IPS DF 6.9 (cell line): ENCODE results near the gene GIPC1.

ENCODE experiments used
- DNase-seq: peaks from one replicate; pipeline ENCODE4 v3.0.0-alpha.2; 2013; ENCODE audit warnings: low read depth, low spot score
- H3K27ac ChIP-seq: one replicate; pipeline ENCODE4 v1.5.1; 2013; ENCODE audit warnings: low read length, control low read depth
- H3K27me3 ChIP-seq: 2 replicates; pipeline ENCODE4 v1.6.1; 2013; ENCODE audit warnings: mild to moderate bottlenecking, low read length; ENCODE audit not compliant: control insufficient read depth, insufficient read depth
- H3K36me3 ChIP-seq: 2 replicates; pipeline ENCODE4 v1.6.1; 2013; ENCODE audit warnings: low read length; ENCODE audit not compliant: control insufficient read depth, insufficient read depth
- H3K4me1 ChIP-seq: 2 replicates; pipeline ENCODE4 v1.6.1; 2013; ENCODE audit warnings: low read length; ENCODE audit not compliant: control insufficient read depth, insufficient read depth
- H3K4me3 ChIP-seq: 2 replicates; pipeline ENCODE4 v1.5.1; 2013; ENCODE audit warnings: mild to moderate bottlenecking, low read length
- H3K9me3 ChIP-seq: 2 replicates; pipeline ENCODE4 v1.6.1; 2013; ENCODE audit warnings: low read length, inconsistent platforms; ENCODE audit not compliant: control insufficient read depth, insufficient read depth
- WGBS: extraction: QIAGEN DNeasy Blood & Tissue Kit; methylation state at CpG from one replicate; pipeline ENCODE4 v1.1.7; 2013; ENCODE audit warnings: mixed read lengths, missing lambda C conversion rate; ENCODE audit not compliant: insufficient read length, insufficient coverage; 5-methylcytosine and 5-hydroxymethylcytosine counted together

The GIPC1 gene

DNA sequence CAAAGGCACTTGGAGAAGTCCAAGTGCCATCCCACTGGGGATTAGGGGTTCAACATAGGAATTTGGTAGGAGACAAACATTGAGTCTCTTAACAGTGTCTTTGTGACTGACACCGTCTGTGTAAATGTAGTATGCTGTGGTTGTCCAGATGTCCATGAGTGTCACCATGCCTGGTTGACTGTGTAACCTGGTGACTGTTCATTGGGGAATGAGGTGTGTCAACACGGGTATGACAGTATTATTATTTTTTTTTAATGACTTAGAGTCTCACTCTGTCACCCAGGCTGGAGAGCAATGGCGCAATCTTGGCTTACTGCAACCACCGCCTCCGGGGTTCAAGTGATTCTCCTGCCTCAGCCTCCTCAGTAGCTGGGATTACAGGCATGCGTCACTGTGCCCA lies 46.6 kb downstream of the GIPC1 start:
- H3K27ac ChIP-seq: no peak overlapping the region
- H3K9me3 ChIP-seq: no peaks in the 10 kb centered on the region
- H3K27me3 ChIP-seq: no peaks in the 10 kb centered on the region
- WGBS: no CpG with 5 or more reads among the region's 6 CpGs
- H3K36me3 ChIP-seq: peaks cover 21% of the 10 kb centered on the region
- no peak for DNase-seq
- H3K4me3 ChIP-seq: no peak overlapping the region
- H3K4me1 ChIP-seq: 0 out of 2 replicates have a peak, but pooled peaks cover 1% of the 10 kb centered on the region

DNA sequence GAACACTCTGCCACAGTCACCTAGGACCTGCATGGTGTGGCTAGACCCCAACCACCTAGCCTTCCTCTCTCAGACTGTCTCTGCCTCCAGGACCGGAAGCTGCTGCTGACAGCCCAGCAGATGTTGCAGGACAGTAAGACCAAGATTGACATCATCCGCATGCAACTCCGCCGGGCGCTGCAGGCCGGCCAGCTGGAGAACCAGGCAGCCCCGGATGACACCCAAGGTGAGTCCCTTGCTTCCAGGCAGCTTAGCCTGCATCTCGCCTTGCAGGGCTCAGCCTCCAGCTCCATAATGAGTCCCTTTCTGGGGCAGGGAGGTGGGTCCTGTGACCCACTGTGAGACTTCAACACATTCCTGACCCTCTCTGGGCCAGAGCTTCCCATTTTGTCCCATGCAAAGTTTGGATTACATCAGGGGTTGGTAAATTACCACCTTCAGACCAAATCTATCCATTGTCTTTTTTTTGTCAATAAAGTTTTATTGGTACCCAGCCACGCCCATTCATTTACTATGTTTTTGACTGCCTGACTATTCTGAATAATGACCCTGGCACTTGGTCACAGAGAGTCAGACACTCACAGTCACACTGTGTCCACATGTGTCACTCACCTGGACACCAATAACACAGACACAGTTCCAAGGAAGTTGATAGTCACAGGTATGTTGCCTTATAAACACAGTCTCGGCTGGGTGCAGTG lies 49.4 kb downstream of the GIPC1 start:
- Histone ChIP-seq H3K4me3 (no peak overlapping the region), H3K27me3 (no peaks in the 10 kb centered on the region), H3K27ac (no peak overlapping the region), H3K4me1 (0 out of 2 replicates have a peak, but pooled peaks cover 1% of the 10 kb centered on the region), H3K36me3 (peaks cover 40% of the 10 kb centered on the region), H3K9me3 (no peaks in the 10 kb centered on the region)
- no CpG with 5 or more reads among the region's 10 CpGs for WGBS
- DNase-seq: no peak

DNA sequence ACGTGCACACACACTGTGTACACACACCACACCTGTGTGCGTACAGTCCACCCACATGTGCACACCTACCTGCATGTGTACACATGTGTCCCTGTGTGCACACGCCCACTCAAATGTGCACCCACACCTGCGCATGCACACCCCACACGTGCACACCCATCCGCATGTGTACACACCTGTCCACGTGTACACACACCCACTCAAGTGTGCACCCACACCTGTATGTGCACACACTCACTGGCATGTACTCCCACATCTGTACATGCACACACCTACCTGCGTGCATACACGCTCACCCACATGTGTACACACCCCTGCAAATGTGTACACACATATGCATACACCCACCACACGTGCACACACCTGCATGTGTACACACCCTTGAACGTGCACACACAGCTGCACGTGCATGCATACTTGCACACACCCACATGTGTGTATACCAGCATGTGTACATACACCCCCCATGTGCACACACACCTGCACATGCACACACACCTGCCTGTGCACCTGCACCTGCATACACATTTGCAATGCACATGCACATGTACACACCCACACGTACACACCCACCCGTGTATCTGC lies 52.2 kb downstream of the GIPC1 start:
- Histone ChIP-seq H3K27ac (no peak overlapping the region), H3K4me3 (no peak overlapping the region), H3K9me3 (no peaks in the 10 kb centered on the region), H3K4me1 (0 out of 2 replicates have a peak, but pooled peaks cover 1% of the 10 kb centered on the region), H3K36me3 (peaks cover 40% of the 10 kb centered on the region), H3K27me3 (no peaks in the 10 kb centered on the region)
- DNase-seq: no peak
- WGBS: no CpG with 5 or more reads among the region's 14 CpGs

DNA sequence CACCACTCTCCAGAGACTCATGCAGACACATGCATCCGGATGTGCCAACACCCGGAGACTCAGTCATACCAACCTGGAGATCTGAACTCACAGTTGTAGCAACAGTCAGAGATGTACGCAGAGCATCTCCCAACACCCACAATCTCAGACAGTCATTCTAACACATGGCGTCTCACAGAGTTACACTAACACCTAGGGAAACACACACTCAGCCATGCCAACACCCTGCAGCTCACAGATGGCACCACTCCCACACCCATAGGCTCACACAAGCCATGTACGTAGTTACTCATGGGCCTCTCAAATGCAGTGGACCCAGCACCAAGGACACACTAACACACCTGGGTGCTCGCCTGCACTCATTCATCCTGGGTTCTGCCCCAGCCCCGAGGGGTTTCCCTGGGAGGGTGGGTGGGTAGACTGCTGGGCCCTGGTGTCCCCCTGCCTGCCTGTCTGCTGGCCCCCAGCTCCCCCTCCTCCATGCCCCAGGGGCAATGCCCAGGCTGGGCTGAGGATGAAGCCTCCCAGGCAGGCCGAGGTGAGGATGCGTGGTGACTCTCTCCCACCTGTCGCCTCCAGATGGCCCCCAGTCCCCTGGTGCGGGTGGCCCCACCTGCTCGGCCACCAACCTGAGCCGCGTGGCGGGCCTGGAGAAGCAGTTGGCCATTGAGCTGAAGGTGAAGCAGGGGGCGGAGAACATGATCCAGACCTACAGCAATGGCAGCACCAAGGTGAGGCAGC lies 52.9 kb downstream of the GIPC1 start:
- H3K36me3 ChIP-seq: peaks cover 36% of the 10 kb centered on the region
- no peak for DNase-seq
- no peak overlapping the region for H3K27ac ChIP-seq
- H3K9me3 ChIP-seq: no peaks in the 10 kb centered on the region
- H3K27me3 ChIP-seq: no peaks in the 10 kb centered on the region
- 0 out of 2 replicates have a peak, but pooled peaks cover 1% of the 10 kb centered on the region for H3K4me1 ChIP-seq
- WGBS: no CpG with 5 or more reads among the region's 16 CpGs
- no peak overlapping the region for H3K4me3 ChIP-seq

DNA sequence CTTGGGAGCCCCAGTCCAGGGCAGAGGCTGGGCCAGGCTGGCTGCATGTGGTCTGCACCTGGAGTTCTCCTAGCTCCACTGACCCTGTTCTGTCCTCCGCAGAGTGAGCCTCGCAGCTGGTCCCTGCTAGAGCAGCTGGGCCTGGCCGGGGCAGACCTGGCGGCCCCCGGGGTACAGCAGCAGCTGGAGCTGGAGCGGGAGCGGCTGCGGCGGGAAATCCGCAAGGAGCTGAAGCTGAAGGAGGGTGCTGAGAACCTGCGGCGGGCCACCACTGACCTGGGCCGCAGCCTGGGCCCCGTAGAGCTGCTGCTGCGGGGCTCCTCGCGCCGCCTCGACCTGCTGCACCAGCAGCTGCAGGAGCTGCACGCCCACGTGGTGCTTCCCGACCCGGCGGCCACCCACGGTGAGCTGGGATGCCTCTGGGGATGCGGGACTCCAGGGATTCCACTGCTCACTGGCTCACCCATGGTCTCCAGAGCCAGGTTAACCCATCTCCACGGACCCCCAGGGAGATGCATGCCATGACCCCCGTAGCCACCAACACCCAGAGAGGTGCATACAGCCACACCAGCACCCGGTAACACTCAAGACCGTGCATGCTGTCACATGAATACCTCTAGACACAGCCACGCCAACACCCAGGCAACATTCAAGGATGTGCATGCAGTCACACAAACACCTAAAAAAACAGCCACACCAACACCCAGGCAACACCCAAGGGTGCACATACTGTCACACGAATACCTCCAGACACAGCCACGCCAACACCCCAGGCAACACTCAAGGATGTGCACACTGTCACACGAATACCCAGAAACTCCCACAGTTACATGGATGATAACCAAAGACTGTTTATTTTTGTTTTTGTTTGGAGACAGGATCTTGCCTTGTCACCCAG lies 54.6 kb downstream of the GIPC1 start:
- Histone ChIP-seq H3K4me1 (0 out of 2 replicates have a peak, but pooled peaks cover 1% of the 10 kb centered on the region), H3K36me3 (peaks cover 30% of the 10 kb centered on the region), H3K9me3 (no peaks in the 10 kb centered on the region), H3K27ac (no peak overlapping the region), H3K4me3 (no peak overlapping the region), H3K27me3 (no peaks in the 10 kb centered on the region)
- no CpG with 5 or more reads among the region's 34 CpGs for WGBS
- DNase-seq: no peak

DNA sequence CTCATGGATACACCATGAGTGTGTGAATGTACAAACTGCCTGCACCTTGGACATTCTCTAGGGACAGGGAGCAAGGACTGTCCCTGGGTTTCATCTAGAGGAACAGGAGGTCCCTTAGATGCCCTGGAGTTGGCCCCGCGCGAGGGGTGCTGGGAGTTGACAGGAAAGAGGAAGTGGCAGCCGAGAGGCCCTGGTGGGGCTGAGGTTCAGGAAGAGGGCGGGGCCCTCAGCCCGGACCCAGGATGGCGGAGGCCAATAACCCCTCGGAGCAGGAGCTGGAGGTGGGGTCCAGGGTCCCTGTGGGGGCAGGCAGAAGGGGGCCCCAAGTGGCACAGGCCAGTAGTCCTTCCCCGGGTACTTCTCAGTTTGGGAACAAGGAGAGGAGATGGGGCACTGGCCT lies 55.9 kb downstream of the GIPC1 start:
- H3K27me3 ChIP-seq: no peaks in the 10 kb centered on the region
- H3K36me3 ChIP-seq: peaks cover 27% of the 10 kb centered on the region
- DNase-seq: no peak
- H3K27ac ChIP-seq: no peak overlapping the region
- H3K4me3 ChIP-seq: no peak overlapping the region
- no peaks in the 10 kb centered on the region for H3K9me3 ChIP-seq
- 0 out of 2 replicates have a peak, but pooled peaks cover 1% of the 10 kb centered on the region for H3K4me1 ChIP-seq
- no CpG with 5 or more reads among the region's 9 CpGs for WGBS

DNA sequence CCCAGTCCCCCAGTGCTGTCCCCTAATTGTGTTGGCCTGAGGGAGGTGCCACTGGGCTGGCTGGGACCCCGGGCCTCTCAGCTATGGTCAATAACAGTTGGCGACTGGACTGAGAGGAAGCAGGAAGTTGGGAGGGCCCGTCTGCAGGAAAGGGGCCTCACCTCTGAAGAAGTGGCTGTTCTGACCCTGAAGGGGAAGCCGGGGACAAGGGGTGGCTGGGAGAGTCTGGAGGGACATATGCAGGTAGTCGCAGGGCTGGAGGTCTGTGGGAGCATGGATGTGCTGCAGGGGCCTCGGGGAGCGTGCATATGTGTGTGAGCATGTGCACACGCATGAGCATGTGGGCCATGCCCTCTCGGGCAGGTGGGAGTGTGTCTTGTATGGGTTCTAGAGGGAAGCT lies 56.9 kb downstream of the GIPC1 start:
- Histone ChIP-seq H3K9me3 (no peaks in the 10 kb centered on the region), H3K4me3 (no peak overlapping the region), H3K27ac (no peak overlapping the region), H3K27me3 (no peaks in the 10 kb centered on the region), H3K4me1 (peaks cover 4% of the 10 kb centered on the region), H3K36me3 (peaks cover 20% of the 10 kb centered on the region)
- no CpG with 5 or more reads among the region's 9 CpGs for WGBS
- no peak for DNase-seq

DNA sequence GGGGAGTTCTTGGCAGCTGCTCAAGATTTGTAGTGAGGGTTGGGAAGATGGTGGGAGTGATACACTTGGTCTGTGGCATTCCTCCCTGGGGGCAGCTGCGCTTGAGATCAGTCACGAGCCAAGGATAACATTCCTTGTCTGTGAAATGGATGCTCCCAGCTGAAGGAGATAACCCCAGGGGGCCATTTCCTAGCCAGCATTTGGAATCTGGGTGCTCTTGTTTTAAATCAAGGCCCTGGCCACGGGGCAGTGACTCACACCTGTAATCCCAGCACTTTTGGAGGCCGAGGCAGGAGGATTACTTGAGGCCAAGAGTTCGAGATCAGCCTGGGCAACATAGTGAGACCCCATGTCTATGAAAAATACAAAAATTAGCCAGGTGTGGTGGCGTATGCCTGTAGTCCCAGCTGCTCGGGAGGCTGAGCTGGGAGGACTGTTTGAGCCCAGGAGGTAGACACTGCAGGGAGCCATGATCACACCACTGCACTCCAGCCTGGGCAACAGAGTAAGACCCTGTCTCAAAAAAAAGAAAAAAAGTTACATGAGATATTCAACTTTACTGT lies 58.3 kb downstream of the GIPC1 start:
- Histone ChIP-seq H3K36me3 (peaks cover 6% of the 10 kb centered on the region), H3K4me3 (no peak overlapping the region), H3K9me3 (no peaks in the 10 kb centered on the region), H3K4me1 (peaks cover 5% of the 10 kb centered on the region), H3K27me3 (no peaks in the 10 kb centered on the region), H3K27ac (no peak overlapping the region)
- WGBS: no CpG with 5 or more reads among the region's 7 CpGs
- no peak for DNase-seq

DNA sequence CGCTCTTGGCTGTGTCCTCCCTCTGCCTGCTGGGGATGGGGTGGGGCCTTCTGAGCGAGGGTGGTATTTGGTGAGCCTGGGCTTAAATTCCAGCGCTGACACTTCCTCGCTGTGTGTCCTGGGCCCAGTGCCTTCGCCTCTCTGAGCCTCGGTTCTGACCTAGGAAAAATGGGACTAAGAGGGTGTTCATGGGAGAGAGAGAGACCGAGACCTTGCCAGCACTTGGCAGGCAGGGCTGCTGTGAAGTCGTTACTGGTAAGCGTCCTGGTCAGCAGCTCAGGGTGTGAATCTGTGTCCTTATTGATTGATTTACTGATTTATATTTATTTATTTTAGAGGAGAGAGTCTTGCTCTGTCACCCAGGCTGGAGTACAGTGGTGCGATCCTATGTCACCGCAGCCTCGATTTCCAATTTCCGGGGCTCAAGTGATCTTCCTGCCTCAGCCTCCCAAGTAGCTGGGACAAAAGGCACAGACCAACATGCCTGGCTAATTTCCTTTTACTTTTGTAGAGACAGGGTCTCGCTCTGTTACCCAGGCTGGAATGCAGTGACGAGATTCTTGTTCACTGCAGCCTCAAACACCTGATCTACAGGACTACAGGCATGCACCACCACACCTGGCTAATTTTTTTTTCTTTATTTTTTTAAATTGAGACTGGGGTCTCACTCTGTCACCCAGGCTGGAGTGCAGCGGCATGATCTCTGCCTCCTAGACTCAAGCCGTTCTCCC lies 60.4 kb downstream of the GIPC1 start:
- Histone ChIP-seq H3K9me3 (no peaks in the 10 kb centered on the region), H3K36me3 (no peaks in the 10 kb centered on the region), H3K4me3 (no peak overlapping the region), H3K27ac (no peak overlapping the region), H3K4me1 (peaks cover 5% of the 10 kb centered on the region), H3K27me3 (no peaks in the 10 kb centered on the region)
- no CpG with 5 or more reads among the region's 17 CpGs for WGBS
- no peak for DNase-seq
